NCI-H2107 treated with DMSO at 0.1 percent for 48 hours (cell line): ENCODE measurements around the gene TMEM30A.

Source experiments
- DNase-seq: peaks from one replicate; lab custom pipeline; 2025; ENCODE audit not compliant: unreplicated experiment; lab: John Stamatoyannopoulos, UW

Gene TMEM30A

DNA sequence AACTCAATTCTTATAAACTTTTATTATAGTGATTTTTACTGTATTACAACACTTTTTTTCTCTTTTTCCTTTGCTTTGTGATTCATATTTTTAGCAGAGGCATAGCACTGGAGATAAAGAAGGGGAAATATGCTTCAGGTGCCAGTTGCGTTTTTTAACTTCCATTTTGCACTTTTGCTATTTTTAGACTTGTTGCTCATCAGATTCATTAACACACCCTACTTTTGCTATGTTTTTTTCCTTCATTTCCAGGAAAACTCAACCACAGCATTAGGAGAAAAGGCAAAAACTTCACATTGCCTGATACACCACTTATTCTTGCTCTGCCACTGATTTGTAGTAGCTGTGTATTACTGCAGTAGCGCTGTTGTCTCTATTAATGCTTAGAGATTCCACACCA lies 8.0 kb upstream of the TMEM30A start:
- DNase-seq: no peak

DNA sequence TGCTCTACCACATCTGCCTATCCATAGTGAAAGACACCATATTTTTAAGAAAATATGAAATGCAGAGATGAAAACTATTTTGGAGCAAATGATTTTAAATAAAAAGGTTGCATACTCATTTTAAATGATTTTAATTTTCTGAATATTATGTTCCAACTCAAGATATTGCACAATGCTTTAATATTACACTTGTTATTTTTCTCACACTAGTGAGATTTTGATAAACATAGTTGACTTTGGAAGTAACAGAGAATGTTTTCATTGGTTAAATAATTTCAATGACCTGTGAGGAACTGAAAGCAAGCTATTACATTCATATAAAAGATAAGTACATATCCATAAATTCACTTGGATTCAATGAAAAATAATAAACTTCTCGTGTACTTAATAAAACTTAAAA lies 7.2 kb upstream of the TMEM30A start:
- no peak for DNase-seq

DNA sequence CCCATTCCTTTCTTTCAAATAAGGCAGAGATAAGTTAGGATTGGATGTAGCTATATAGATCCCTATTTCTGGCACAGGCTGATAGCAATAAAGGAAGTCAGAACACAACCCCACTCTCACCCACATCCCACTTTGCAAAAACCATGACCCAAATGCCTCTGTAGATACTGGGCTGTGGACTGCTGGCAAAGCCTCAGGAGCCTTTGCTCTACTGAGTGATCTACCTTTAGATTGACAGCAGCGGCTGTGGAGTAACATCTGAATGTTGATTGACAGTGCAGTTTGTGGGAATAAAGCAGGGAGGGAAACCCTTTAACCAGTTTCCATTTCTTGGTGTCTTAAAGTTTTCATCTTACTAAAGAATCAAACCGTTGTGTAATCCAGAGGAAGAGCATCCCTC lies 6.7 kb upstream of the TMEM30A start:
- DNase-seq: no peak

DNA sequence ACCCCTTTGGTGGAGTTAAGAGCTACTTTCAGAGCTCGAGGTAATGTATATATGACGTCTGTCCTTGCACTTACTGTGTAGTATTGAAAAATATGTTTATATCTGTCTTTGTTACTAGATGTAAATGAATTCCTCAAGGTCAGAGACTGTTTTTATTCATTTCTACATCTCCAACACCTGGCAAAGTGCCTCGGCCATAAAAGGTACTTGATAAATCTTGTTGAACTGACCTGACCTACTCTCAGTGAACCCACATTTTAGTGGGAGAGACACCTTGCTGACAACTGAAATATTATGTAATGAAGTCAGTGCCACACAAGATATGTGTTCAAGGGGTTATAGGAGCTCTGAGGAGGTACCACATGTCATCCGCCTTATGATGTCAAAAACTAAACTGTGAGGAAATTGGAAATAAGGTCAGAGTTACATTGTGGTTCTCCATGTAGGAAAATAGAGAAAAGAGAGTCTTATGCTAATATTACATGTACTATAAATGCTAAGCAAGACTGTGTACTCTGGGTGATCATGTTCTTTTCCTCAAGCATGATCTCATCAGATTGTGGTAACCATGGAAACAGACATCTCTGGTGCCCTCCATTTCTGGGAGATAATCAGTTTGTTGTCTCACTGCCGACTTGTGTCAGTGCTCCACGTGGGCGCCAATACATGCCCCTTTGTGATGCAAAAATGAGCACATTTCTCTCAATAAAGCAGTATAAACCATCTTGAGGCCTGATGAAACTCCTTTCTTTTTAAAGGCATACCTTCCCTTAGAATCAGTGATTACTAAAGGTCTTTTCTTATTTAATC lies 5.7 kb upstream of the TMEM30A start:
- DNase-seq: no peak

DNA sequence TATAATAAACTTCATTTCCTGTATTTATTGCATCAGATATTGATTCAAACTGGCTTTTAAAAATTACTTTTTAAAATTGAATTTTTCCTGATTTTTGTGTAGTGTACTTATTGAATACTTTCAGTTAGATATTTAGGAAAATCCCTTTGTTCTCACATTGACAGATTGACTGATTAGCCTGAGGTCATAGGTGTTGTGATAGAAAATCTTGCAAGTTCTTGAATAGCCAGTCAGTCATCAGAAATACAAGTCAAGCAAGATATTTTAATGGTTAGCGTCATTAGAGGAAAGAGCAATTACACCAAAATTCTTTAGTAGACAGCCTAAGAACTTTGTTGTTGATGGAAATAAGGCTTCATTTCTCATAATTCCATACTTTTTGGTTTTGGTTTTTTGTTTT lies 3.4 kb upstream of the TMEM30A start:
- DNase-seq: no peak

DNA sequence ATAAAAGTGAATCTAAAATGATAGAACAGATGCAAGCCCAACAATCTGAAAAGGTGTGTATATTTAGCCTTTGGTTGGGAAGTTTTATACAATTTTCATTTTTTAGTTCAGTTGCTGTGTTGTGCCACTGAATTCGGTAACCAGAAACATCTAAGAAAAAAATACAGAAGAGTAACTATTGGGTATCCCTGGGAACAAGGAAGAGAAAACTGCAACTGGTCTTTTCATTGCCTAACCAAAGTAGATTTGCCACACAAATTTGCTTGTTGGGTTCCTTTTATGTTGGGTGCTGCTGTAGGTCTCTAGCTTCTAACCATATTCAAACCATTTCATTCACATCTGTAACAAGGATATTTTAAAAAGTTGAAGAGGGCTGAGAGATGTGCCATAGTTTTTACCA lies 2.8 kb upstream of the TMEM30A start:
- no peak for DNase-seq

DNA sequence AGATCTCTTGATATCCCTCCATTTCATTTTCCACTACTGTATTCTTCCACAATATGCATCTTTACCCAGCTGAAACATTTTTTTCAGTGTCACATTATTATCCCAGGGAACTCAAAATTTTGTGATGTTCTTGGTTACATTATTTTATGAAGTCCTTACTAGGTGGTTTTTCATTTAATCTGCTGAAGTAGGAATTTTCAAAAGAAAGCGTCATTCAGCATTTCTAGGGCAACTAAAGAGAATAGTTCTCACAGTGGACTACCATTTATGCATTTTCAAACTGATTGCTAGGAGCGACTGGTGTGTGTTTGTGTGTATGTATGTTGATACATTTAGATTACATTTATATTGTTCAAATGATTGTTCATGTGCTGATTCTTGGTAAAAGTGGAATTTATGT lies 2.4 kb upstream of the TMEM30A start:
- no peak for DNase-seq

DNA sequence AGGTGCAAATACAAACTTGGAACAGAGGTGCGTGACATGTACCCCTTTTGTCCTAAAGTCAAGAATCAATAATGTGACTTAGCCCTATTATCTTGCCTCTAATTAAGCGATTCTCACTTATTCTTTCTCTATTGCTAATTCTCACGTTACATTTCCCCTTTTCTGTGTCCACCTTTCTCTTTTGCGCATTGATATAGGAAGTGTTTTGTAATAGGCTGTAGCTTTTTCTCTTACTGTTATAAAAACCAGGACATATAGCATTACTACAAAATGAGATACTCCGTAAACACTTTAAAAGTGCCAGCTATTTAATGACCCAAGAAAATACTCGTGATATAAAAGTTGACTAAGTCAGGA lies 669 bp upstream of the TMEM30A start:
- DNase-seq: peak; percentile 69

DNA sequence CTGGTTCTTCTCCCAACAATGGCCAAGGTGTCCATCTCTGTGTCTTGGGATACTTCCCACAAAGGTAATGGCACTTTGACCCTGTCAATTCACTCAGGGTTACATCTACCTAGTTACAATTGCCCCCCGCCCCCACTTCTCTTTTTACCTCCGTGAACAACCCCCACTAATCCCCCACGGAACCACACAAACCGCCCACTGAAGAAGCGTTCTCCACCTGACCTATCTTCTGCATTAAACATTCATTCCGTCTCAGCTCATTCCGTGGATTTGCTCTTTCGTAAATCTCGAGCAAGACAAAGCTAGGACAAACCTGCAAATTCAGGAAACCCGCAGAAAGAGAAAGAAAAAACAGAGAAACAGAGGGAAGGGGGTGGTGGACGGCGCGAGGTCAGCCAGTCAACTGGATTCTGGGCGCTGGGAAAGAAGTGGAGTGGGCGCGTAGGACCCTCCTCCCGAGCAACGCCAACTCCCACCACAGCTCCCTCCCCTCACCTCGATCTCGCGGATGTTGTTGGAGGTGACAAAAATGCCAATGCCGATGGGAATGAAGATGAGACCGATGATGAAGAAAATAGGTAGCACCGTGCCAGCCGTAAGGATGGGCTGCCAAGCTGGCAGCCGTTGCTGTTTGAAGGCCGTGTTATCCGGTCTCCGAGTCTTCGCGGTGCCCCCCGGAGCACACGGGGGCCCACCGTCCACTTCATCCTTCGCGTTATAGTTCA lies 523 bp downstream of the TMEM30A start:
- DNase-seq: no peak

DNA sequence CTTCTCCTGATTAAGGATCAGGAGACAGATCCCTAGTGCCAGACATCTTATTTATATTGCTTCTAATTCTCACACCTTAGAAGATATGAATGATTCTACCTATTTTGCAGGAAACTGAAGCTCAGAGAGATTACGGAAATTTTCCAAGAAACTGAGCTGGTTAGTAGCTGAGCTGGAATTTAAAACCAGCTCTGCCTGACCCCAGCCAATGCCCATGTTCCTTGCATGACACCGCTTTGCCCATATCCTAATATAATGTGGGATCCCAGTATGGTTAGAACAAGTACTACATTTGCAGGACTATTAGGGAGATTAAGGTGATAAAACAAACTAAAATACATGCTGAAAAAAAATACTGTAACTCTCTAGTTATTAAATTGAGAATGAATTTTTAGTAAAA lies 1.9 kb downstream of the TMEM30A start:
- no peak for DNase-seq

DNA sequence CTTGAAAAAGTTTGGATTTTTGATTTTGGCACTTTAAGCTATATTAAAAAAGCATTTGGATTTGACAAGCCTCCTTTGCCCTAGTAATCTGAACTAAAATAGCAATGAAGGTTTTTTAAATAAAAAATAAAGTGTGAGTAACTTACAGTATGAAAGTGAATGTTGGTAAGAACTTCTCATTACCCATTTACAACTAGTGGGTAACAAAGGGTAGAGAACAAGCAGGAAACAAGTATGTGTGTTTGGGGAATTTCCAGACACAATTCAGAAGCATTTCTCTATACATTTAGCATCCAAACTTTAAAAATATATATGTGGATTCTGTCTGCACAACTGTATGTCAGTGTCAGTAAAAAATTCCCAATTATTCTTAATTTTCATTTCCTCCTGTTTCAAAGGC lies 2.9 kb downstream of the TMEM30A start:
- DNase-seq: no peak

DNA sequence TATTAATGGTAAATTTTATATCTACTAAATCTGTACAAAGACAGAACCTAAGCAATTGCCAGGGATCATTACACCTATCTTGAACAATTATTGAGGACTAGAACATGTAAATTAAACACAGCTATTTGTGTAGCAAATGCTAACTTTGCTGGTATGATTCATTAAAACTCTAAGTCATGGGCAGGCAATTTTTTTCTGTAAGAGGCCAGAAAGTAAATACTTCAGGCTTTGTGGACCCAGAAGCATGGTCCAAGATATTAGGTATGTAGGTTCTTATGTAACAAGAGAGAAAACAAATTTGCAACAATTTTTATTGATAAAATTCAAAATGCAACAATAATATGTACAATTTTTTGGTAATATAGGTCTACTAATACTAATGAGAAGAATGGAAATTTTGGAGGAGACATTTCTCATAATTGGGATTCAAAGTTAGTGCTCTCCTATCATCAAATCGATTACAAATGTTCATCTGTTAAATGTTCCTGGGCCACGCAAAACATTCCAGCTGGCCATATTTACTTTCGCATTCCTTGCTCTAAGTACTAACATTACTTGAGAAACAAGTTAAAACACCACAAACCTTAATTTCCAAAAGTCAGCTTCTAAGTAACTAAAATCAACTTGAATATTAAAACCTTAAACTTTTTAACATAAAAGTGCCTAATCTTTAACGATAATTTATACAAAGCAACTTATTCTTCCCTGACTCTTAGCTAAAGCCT lies 4.3 kb downstream of the TMEM30A start:
- DNase-seq: no peak

DNA sequence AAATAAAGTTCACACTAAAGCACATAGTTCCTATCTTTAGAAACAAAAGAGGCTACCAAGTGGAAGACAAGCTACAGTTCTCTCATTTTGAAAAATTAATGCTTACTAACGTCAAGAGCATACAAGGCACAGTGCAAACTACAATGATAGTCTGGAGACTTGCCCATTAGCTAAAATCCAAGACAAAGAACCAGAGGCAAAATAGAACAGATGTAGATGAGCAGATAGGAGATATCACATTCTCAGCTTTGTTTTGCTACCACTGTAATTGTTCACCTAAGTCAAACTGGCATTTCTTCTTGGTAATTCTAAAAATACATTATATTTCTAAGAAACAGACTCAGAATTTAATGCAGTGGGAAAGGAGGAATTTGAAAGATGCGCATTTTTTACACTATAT lies 5.2 kb downstream of the TMEM30A start:
- no peak for DNase-seq

DNA sequence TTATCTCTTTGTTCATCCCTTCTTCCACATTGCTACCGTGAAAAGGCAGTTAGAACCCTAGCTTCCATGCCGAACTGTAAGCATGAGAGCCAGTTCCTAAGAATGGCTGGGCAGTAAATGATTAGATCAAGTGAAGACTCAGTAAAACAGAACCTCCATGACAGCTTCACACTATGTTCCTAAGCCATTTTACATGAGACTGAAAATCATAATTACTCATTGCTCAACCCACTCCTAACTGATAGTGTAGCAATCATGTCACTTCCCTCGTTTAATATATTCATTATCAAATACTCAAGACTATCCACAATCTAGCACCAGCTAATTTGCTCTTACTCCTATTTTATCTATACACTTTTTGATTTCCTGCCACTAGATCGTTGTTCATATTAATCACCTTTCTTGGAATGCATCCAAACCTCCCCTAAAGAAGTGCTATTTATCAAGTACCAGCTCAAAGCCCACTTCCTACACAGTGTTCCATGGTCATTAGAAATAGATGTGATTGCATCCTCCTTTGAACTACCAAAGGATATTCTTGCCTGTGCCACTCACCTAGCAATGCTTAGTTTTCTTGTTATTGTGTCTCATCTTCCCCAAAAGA lies 6.0 kb downstream of the TMEM30A start:
- no peak for DNase-seq

DNA sequence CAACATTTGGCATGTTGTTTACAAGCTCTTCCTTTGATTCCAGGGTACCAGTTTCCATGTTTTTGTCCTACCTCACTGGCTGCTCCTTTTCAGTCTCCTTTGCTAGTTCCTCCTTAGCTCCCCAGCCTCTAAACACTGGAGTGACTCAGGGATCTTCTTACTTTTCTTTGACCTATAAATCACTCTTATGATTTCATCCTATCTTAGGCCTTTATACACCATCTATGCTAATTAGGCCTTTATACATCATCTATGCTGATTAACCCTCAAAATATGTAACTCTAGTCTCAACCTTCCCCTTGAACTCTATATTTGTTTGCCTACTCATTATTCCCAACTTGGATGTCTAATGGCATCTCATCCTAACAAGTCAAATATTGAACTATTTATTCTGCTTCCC lies 9.5 kb downstream of the TMEM30A start:
- DNase-seq: no peak

DNA sequence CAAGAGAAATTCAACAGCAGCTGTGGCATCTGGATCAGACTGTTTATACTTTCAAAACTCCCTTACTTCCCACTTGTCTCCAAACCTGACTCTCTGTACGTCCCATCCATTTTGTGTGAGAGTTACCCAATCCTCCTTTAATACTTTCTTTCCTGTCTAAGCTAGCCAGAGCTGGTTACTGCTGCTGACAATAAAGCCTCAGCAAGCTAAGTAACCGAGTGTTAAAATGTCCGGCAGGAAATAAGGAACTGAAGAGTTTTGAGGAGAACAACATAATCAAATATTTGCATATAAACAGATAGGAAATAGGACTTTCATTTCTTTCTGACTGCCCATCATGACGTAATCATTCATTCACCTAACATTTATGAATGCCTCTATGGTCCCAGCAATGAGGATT lies 11.6 kb downstream of the TMEM30A start:
- DNase-seq: no peak

DNA sequence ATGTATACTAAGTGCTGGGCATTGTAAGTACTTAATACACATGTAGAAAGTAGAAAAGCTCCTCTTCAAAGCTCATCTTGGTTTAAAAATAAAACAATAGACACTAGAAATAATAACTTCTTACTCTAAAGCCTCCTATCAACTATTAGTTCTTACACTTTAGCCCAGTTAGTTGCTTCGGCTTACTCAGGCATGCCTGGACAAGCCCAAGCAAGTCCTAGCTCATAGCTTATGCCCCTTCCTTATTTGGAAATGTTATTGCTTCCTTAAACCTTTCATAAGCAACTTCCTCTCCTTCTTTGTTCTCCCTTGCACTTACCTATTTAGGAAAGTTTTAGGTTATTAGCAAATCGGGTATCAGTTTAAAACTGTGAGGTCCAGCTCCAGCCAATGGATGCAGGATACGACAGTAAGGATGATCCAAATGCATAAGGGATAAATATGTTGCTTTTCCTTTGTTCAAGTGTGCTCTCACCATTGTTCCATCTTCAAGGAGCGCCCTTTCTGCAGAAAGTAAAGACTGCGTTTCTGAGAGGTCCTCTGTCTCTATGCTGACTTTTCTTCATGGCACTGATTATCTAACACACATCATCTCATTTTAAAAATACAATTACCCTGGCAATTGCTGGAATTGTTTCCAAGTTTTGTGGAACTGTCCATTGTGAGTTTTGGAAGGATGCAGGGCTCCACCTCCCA lies 12.3 kb downstream of the TMEM30A start:
- DNase-seq: no peak

DNA sequence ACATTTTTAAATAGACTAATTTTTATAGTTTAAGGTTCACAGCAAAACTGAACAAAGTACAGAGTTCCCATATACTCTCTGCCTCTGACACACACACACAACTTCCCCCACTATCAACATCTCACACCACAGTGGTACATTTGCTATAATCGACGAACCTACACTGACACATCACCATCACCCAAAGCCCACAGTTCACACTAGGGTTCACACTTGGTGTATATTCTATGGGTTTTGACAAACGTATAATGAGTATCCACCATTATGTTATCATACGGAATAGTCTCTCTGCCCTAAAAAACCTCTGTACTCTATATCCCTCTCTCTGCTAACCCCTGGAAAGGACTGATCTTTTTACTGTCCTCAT lies 15.6 kb downstream of the TMEM30A start:
- DNase-seq: no peak

DNA sequence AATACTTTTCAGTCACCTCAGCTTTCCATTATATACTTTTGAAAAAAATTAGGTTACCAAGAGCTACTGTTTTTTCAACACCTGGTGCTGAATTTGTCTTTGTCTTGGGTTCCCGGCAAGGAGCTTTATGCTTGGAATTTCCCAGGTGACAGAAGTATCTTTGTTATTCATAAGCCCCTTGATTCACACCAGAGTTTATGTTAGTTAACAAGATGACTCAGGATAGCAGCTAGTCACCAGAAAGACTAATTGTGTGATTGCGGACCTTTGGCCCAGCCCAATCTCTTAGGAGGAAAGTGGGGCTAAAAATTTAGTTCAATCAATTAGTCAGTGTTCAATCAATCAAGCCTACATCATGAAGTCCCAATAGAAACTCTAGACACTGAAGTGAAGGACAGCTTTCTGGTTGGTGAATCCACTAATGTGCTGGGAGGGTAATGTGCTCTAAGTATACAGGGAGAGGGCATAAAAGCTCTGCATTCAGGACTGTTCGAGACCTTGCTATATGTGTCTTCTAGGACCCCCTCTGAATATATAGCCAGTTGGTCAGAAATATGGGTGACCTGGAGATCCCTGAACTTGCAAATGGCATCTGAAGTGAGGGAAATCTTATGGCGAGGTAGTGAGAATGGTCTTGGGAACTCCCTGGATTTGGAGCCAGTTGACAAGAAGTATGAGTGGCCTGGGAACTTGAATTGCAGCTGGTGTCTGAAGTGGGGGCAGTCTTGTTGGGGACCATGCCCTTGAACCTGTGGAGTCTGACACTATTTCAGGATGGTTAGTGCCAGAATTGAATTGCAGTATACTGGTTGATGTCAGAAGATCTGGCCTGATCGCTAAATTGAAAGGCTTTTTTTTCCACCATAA lies 16.2 kb downstream of the TMEM30A start:
- DNase-seq: no peak

DNA sequence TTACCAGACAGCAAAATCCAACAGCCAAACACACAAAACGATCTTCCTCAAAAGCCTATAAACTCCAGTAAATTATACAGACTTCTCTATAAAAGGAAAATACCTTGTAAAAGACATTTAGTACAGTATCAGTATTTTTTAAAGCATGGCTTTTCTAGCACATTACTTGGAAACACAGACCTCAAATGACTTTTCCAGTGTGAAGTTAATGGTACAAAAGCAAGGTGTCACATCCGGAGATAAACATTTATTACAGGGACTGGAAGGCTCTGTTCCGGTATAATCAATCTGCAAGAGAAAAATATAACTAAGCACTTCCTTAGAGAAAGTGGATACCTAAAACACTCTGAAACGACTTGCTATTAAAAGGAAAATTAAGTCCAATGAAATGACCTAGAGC lies 17.1 kb downstream of the TMEM30A start:
- no peak for DNase-seq
